ENCODE data around the gene FKBP14. TPM values are rescaled to one million over a fixed set of nuclear protein-coding genes. Genes with fewer than 3 reads are reported as not detected.

Gene FKBP14
- total and polyA plus RNA-seq, 2 of the 8 experiments (the other 6 are each of a cell fraction or from before 2014, with no cell fraction given): 3.2 to 20.7 TPM

Other genes with a start within 250 kb of the FKBP14 start
- 12.1 and 12.6 TPM in 2 replicates for gene WIPF3, start 220.2 kb downstream of the FKBP14 start, total RNA-seq (2021; fragmentation: NEBNext Ultra II Directional; extraction: Animal tissue kit (Norgen Biotek cat#: 25700))
- gene WIPF3, start 220.2 kb downstream of the FKBP14 start, polyA plus RNA-seq (2011; rRNA removed): 3.8 and 5.0 TPM in 2 replicates
- gene SCRN1, start 36.9 kb downstream of the FKBP14 start, total RNA-seq (2021; fragmentation: NEBNext Ultra II Directional; extraction: Animal tissue kit (Norgen Biotek cat#: 25700)): 70.5 and 75.8 TPM in 2 replicates
- gene SCRN1, start 36.9 kb downstream of the FKBP14 start, polyA plus RNA-seq (2011; rRNA removed): 27.5 and 36.0 TPM in 2 replicates
- 42.0 and 44.0 TPM in 2 replicates for gene PLEKHA8, start 1.7 kb upstream of the FKBP14 start, total RNA-seq (2021; fragmentation: NEBNext Ultra II Directional; extraction: Animal tissue kit (Norgen Biotek cat#: 25700))
- gene PLEKHA8, start 1.7 kb upstream of the FKBP14 start, polyA plus RNA-seq (2011; rRNA removed): 6.6 and 10.7 TPM in 2 replicates
- gene MTURN, start 108.3 kb upstream of the FKBP14 start, total RNA-seq (2021; fragmentation: NEBNext Ultra II Directional; extraction: Animal tissue kit (Norgen Biotek cat#: 25700)): 5.3 and 5.8 TPM in 2 replicates
- gene MTURN, start 108.3 kb upstream of the FKBP14 start, polyA plus RNA-seq (2011; rRNA removed): 2.2 and 2.6 TPM in 2 replicates

All from H1 (cell line).